GM12878 (cell line): ENCODE results near the gene HSPBAP1. TPM values are rescaled to one million over a fixed set of nuclear protein-coding genes. Genes with fewer than 3 reads are reported as not detected.

ENCODE experiments used
- ATF7 ChIP-seq: fragments of 450-650 bp; IDR thresholded peaks from 2 replicates; pipeline ENCODE4 v1.6.1; 2016; ENCODE audit warnings: low read depth, mild to moderate bottlenecking
- CEBPZ ChIP-seq: fragments of 150-350 bp; IDR thresholded peaks from 2 replicates; pipeline ENCODE4 v1.6.1; 2016; ENCODE audit warnings: low read depth, low read length
- GABPA ChIP-seq: IDR thresholded peaks from 2 replicates; pipeline ENCODE4 v1.6.1; 2014; ENCODE audit warnings: antibody characterized with exemption, low read depth, mild to moderate bottlenecking, inconsistent platforms
- IKZF2 ChIP-seq, 2 experiments: fragments of 450-650 bp; IDR thresholded peaks; 2 replicates each; pipeline ENCODE4 v1.6.1; 2017; ENCODE audit warnings: mild to moderate bottlenecking in 2 of 2, moderate library complexity in 2 of 2
- IRF4 ChIP-seq: IDR thresholded peaks from 2 replicates; pipeline ENCODE4 v1.6.1; 2011; ENCODE audit warnings: low read depth, low read length
- MEF2B ChIP-seq: fragments of 450-650 bp; IDR thresholded peaks from 2 replicates; pipeline ENCODE4 v1.6.1; 2018; ENCODE audit warnings: mild to moderate bottlenecking, moderate library complexity; ENCODE audit not compliant: partially characterized antibody, poor library complexity, severe bottlenecking
- PML ChIP-seq: IDR thresholded peaks from 2 replicates; pipeline ENCODE4 v1.6.1; 2012; ENCODE audit warnings: low read length, inconsistent platforms
- SIN3A ChIP-seq: IDR thresholded peaks from 2 replicates; pipeline ENCODE4 v1.6.1; 2012; ENCODE audit warnings: low read depth, low read length, improper control_type of control experiment
- SMAD5 ChIP-seq: IDR thresholded peaks from 2 replicates; pipeline ENCODE4 v1.6.1; 2016; ENCODE audit warnings: antibody characterized with exemption, low read depth
- SP1 ChIP-seq: IDR thresholded peaks from one replicate; pipeline ENCODE4 v1.6.1; 2011; ENCODE audit warnings: low read depth, low read length
- SPI1 ChIP-seq: IDR thresholded peaks from 2 replicates; pipeline ENCODE4 v1.6.1; 2011; ENCODE audit warnings: low read depth, mild to moderate bottlenecking, low read length, moderate library complexity, borderline replicate concordance; ENCODE audit not compliant: insufficient read depth
- SREBF1 ChIP-seq: IDR thresholded peaks from 2 replicates; pipeline ENCODE4 v1.6.1; 2012; ENCODE audit warnings: mild to moderate bottlenecking, low read length
- ZBTB4 ChIP-seq: fragments of 450-650 bp; formaldehyde crosslinking; IDR thresholded peaks from 2 replicates; pipeline ENCODE4 v1.4.0; 2022; ENCODE audit warnings: mild to moderate bottlenecking, moderate library complexity
- ZNF24 ChIP-seq: fragments of 450-650 bp; IDR thresholded peaks from 2 replicates; pipeline ENCODE4 v1.6.1; 2017; ENCODE audit warnings: antibody characterized with exemption, mild to moderate bottlenecking
- ZNF274 ChIP-seq: IDR thresholded peaks from one replicate; pipeline ENCODE4 v1.8.0; 2011; ENCODE audit not compliant: insufficient read length, insufficient read depth
- ZNF622 ChIP-seq: fragments of 450-650 bp; IDR thresholded peaks from 2 replicates; pipeline ENCODE4 v1.6.1; 2017; ENCODE audit warnings: mild to moderate bottlenecking, inconsistent platforms
- ZZZ3 ChIP-seq: IDR thresholded peaks from 2 replicates; pipeline ENCODE4 v1.6.1; 2011; ENCODE audit warnings: low read depth; ENCODE audit not compliant: control insufficient read depth, insufficient read length
- polyA plus RNA-seq, 11 experiments: library from polyadenylated mRNA; depleted of rRNA in 4 of 11; unstranded in 6 of 11; stranded (reverse) in 5 of 11; fragments of >200 nt; fragmentation: Nextera tagmentation in 4 of 11; fragmentation: Illumina TruSeq in 1 of 11; extraction: Ambion mirVana in 4 of 11; extraction: Trizol in 1 of 11; gene quantifications; 1 replicate in 1 of 11; 2 replicates in 10 of 11; pipeline versions ENCODE4 v1.2.1 to v1.2.3, GENCODE V29; 2011 to 2016; ENCODE audit warnings: inconsistent platforms in 2 of 11, missing spikeins in 2 of 11, low read depth in 1 of 11
- total RNA-seq, 4 experiments: library from RNA; depleted of rRNA in 3 of 4; stranded (reverse); fragments of >200 nt in 3 of 4; fragmentation: Illumina TruSeq in 1 of 4; extraction: Trizol in 1 of 4; gene quantifications; 2 replicates each; pipeline versions ENCODE4 v1.2.1 to v1.2.3, GENCODE V29; 2013 to 2021
- TF ChIP-seq, protein P1 (sequence below): fragments of 450-650 bp; IDR thresholded peaks from 2 replicates; pipeline ENCODE4 v1.6.1; 2017; ENCODE audit warnings: mild to moderate bottlenecking
- TF ChIP-seq, protein P2 (sequence below): IDR thresholded peaks from 2 replicates; pipeline ENCODE4 v1.6.1; 2012; ENCODE audit warnings: low read depth, low read length, improper control_type of control experiment
- TF ChIP-seq, protein P3 (sequence below): IDR thresholded peaks from 2 replicates; pipeline ENCODE4 v1.6.1; 2011; ENCODE audit warnings: low read depth, low read length, improper control_type of control experiment, borderline replicate concordance

HSPBAP1 gene
- total and polyA plus RNA-seq, 10 of the 15 experiments (the other 5 are each of a cell fraction or from before 2014, with no cell fraction given) = 3.2 to 10.3 (median 7.9) TPM

DNA sequence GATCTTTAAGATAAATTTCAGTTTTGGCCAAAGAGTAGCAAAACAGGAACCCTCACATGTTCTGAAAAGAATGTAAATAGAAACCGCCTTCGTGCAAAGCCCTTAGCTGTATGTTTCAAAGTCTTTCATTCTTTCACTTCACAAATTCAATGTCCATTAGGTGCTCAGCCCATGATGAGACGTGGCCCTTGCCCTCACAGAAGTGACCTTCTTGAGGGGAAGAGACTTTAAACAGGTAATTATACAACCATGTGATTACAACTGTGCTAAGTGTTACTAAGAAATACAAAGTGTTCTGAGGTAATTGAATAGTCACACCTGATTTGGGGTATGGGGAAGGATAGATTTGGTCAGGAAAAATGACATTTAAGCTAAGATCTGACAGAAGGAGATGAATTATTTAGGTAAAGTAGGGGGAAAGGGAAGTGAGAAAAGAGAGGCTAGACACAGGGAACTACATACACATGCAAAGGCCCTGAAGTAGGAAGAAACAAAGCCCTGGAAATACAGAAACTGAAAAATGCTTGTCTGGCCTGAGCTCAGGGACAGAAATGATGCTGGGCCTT, 19.6 kb downstream of the HSPBAP1 start (continued):
- TF ChIP-seq, protein P1, sequence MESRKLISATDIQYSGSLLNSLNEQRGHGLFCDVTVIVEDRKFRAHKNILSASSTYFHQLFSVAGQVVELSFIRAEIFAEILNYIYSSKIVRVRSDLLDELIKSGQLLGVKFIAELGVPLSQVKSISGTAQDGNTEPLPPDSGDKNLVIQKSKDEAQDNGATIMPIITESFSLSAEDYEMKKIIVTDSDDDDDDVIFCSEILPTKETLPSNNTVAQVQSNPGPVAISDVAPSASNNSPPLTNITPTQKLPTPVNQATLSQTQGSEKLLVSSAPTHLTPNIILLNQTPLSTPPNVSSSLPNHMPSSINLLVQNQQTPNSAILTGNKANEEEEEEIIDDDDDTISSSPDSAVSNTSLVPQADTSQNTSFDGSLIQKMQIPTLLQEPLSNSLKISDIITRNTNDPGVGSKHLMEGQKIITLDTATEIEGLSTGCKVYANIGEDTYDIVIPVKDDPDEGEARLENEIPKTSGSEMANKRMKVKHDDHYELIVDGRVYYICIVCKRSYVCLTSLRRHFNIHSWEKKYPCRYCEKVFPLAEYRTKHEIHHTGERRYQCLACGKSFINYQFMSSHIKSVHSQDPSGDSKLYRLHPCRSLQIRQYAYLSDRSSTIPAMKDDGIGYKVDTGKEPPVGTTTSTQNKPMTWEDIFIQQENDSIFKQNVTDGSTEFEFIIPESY = no peak
- TF ChIP-seq PML (no peak), ZNF274 (no peak), ZBTB4 (CRISPR knock-in tag) (no peak), ZNF24 (peak; percentile 93), SPI1 (peak; percentile 76; the same call in 1 of the 2 replicates), SMAD5 (no peak), IKZF2 (IDR thresholded peaks at IDR 0.05) (peak; percentile 81 to 87; a peak in 3 of 4 replicates), ATF7 (peak; percentile 71), GABPA (no peak), SP1 (no peak), IRF4 (peak; percentile 17; the same call in 1 of the 2 replicates), SREBF1 (no peak), ZNF622 (no peak), MEF2B (no peak), CEBPZ (no peak), ZZZ3 (no peak), SIN3A (no peak)
- TF ChIP-seq, protein P2, sequence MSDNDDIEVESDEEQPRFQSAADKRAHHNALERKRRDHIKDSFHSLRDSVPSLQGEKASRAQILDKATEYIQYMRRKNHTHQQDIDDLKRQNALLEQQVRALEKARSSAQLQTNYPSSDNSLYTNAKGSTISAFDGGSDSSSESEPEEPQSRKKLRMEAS = peak; percentile 14; the same call in 1 of the 2 replicates
- TF ChIP-seq, protein P3, sequence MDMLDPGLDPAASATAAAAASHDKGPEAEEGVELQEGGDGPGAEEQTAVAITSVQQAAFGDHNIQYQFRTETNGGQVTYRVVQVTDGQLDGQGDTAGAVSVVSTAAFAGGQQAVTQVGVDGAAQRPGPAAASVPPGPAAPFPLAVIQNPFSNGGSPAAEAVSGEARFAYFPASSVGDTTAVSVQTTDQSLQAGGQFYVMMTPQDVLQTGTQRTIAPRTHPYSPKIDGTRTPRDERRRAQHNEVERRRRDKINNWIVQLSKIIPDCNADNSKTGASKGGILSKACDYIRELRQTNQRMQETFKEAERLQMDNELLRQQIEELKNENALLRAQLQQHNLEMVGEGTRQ = no peak
